Astrocyte (in vitro differentiated cells and primary cell): ENCODE results near the gene NCOA3.

Experiments used
- CTCF ChIP-seq: IDR thresholded peaks from 2 replicates; pipeline ENCODE4 v1.5.1; 2011; ENCODE audit warnings: low read depth, mild to moderate bottlenecking, inconsistent platforms, low read length, moderate library complexity; ENCODE audit not compliant: insufficient read depth
- EZH2 ChIP-seq: IDR thresholded peaks from 2 replicates; pipeline ENCODE4 v1.6.1; 2012; ENCODE audit warnings: mild to moderate bottlenecking, low read length, inconsistent platforms; ENCODE audit not compliant: insufficient read depth

DNA sequence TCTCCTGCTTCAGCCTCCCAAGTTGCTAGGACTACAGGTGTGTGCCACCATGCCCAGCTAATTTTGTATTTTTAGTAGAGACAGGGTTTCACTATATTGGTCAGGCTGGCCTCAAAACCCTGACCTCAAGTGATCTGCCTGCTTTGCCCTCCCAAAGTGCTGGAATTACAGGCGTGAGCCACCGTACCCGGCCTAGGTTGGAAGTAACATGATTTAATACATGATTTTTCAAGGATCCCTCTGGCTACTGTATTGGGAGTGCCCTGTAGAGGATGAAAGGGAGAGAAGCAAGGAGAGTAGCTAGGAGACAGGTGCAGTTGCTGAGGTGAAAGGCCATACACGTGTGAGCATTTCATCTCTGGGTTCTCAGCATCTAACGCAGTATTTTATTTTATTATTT lies 2.6 kb upstream of the NCOA3 start:
- TF ChIP-seq CTCF (no peak), EZH2 (no peak)
